ENCODE results near the gene UBXN11. TPM values are rescaled to one million over a fixed set of nuclear protein-coding genes. Genes with fewer than 3 reads are reported as not detected.

UBXN11 gene
- total and polyA plus RNA-seq, 2 of the 13 experiments (the other 11 are each of a cell fraction or from before 2014, with no cell fraction given): 9.3 to 10.4 TPM

DNA sequence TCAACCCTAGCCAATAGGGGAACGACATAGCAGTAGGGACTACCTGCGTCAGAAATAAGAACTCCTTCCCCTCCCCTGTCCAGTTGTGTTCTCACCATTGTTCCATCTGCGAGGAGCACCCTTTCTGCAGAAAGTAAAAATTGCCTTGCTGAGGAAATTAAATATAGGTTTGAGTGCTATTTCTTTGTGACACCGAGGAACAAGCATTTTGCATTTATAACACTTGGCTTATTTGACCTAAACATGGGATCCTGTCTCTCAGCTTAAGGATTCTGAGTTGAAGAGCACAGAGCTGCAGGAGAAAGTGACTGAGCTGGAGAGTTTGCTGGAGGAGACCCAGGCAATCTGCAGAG lies 37.3 kb downstream of the UBXN11 start:
- no peak for TF ChIP-seq TRIM22 (IDR thresholded peaks at IDR 0.05)
- no peak for TF ChIP-seq HMG20B (CRISPR knock-in tag; conservative IDR thresholded peaks at IDR 0.05)
- no peak for TF ChIP-seq ZNF326 (CRISPR knock-in tag; IDR thresholded peaks at IDR 0.05; ENCODE audit: borderline replicate concordance)
- TF ChIP-seq ZNF562 (CRISPR knock-in tag; IDR thresholded peaks at IDR 0.05; ENCODE audit: borderline replicate concordance): 0 out of 2 replicates have a peak, but pooled peaks have one; percentile 23
- intact Hi-C loops (cut with micrococcal nuclease; ENCODE audit: unreplicated experiment) (no loop called here), in situ Hi-C loops (cut with HindIII; ENCODE audit: extremely low pct_ligation_motif_present, low pct_unique_long_range_greater_than_20kb) (no loop called here)
- BruUV-seq (replicated peaks): no TSS peak
- H3K9me3 ChIP-seq (ENCODE audit: low read length): no peaks in the 10 kb centered on the region
- POLR2A ChIA-PET: no interaction called here
- H3K4me1 ChIP-seq (ENCODE audit: insufficient read depth, low read length): no peaks in the 10 kb centered on the region
- H3K4me3 ChIP-seq (replicated peaks in 1 of 3; ENCODE audit: insufficient read depth in 1 of 3, low read depth in 2 of 3, low read length in 3 of 3): no peak overlapping the region
- H4K20me1 ChIP-seq (ENCODE audit: insufficient read depth, low read length): no peaks in the 10 kb centered on the region
- CTCF ChIA-PET (ENCODE audit: low intra/inter-chr PET ratio, low total read pairs): no interaction called here
- H2AFZ ChIP-seq (ENCODE audit: low read length): no peak overlapping the region
- no peak overlapping the region for H3K27ac ChIP-seq (ENCODE audit: extremely low read length, insufficient read depth, low read length)
- ATAC-seq (no peak), FAIRE-seq (no peak), DNase-seq (ENCODE audit: low spot score) (no peak)
- H3K36me3 ChIP-seq (replicated peaks in 1 of 2; ENCODE audit: control insufficient read depth in 1 of 2, insufficient read depth in 2 of 2, low read length in 2 of 2): peaks cover 13 to 60% of the 10 kb centered on the region in 2 experiments
- no peak overlapping the region for H3K4me2 ChIP-seq (ENCODE audit: low read depth, low read length)
- H3K27me3 ChIP-seq (ENCODE audit: control insufficient read depth in 1 of 2, insufficient read depth in 2 of 2, low read length in 2 of 2): no peaks in the 10 kb centered on the region
- no peaks in the 10 kb centered on the region for H3K79me2 ChIP-seq (ENCODE audit: insufficient read depth, low read length)
- WGBS (ENCODE audit: low lambda C conversion rate): 95% methylated on average over 4 of the region's 4 CpGs
- no peak overlapping the region for H3K9ac ChIP-seq (ENCODE audit: insufficient read depth, low read depth, low read length)

- 97% methylated on average over 9 of the region's 9 CpGs for WGBS (ENCODE audit: low lambda C conversion rate)
These were observed 37.9 kb downstream of the UBXN11 start for GRCh38 chr1:26268290-26269197.

More at GRCh38 chr1:26268290-26269197, 37.9 kb downstream of the UBXN11 start:
- no TSS peak for BruUV-seq (replicated peaks)
- H3K4me1 ChIP-seq (ENCODE audit: insufficient read depth, low read length): no peaks in the 10 kb centered on the region
- TF ChIP-seq ATF7 (IDR thresholded peaks at IDR 0.05) (no peak), ATF7 (CRISPR knock-in tag; IDR thresholded peaks at IDR 0.05) (no peak), ZNF781 (CRISPR knock-in tag; IDR thresholded peaks at IDR 0.05; ENCODE audit: borderline replicate concordance, not compliant biosample characterization) (no peak), ZNF530 (CRISPR knock-in tag; IDR thresholded peaks at IDR 0.05; ENCODE audit: low read depth) (no peak), ELF4 (CRISPR knock-in tag; IDR thresholded peaks at IDR 0.05; ENCODE audit: borderline replicate concordance) (no peak), PITX1 (CRISPR knock-in tag; IDR thresholded peaks at IDR 0.05) (no peak), ZNF331 (CRISPR knock-in tag; IDR thresholded peaks at IDR 0.05) (no peak), ZNF629 (CRISPR knock-in tag; conservative IDR thresholded peaks at IDR 0.05) (no peak)
- intact Hi-C loops (cut with micrococcal nuclease; ENCODE audit: unreplicated experiment) (no loop called here), in situ Hi-C loops (cut with HindIII; ENCODE audit: extremely low pct_ligation_motif_present, low pct_unique_long_range_greater_than_20kb) (no loop called here)
- ATAC-seq (no peak), DNase-seq (ENCODE audit: low spot score) (no peak), FAIRE-seq (no peak)
- no peaks in the 10 kb centered on the region for H3K27me3 ChIP-seq (ENCODE audit: control insufficient read depth in 1 of 2, insufficient read depth in 2 of 2, low read length in 2 of 2)
- H3K9me3 ChIP-seq (ENCODE audit: low read length): no peaks in the 10 kb centered on the region
- ChIA-PET CTCF (ENCODE audit: low intra/inter-chr PET ratio, low total read pairs) (no interaction called here), POLR2A (no interaction called here)
- no peak overlapping the region for H3K27ac ChIP-seq (ENCODE audit: extremely low read length, insufficient read depth, low read length)
- H4K20me1 ChIP-seq (ENCODE audit: insufficient read depth, low read length): no peaks in the 10 kb centered on the region
- no peaks in the 10 kb centered on the region for H3K79me2 ChIP-seq (ENCODE audit: insufficient read depth, low read length)
- H3K4me3 ChIP-seq (replicated peaks in 1 of 3; ENCODE audit: insufficient read depth in 1 of 3, low read depth in 2 of 3, low read length in 3 of 3): no peak overlapping the region
- H3K4me2 ChIP-seq (ENCODE audit: low read depth, low read length): no peak overlapping the region
- H3K9ac ChIP-seq (ENCODE audit: insufficient read depth, low read depth, low read length): no peak overlapping the region
- H2AFZ ChIP-seq (ENCODE audit: low read length): no peak overlapping the region
- H3K36me3 ChIP-seq (replicated peaks in 1 of 2; ENCODE audit: control insufficient read depth in 1 of 2, insufficient read depth in 2 of 2, low read length in 2 of 2): peaks cover 13 to 66% of the 10 kb centered on the region in 2 experiments
